HG02571 (cell line): ENCODE data around the gene CCDC50.

Source experiments
- ATAC-seq: cut with Tn5 transposase; IDR thresholded peaks from one replicate; pipeline ENCODE4 v1.9.1; 2021; ENCODE audit warnings: mild to moderate bottlenecking, moderate library complexity; ENCODE audit not compliant: unreplicated experiment

Gene CCDC50

GRCh38 chr3:191376516-191377141, 47.4 kb downstream of the CCDC50 start:
- no peak for ATAC-seq

GRCh38 chr3:191378142-191378812, 49.1 kb downstream of the CCDC50 start:
- ATAC-seq, result no peak

GRCh38 chr3:191379446-191379845, 50.3 kb downstream of the CCDC50 start:
- no peak for ATAC-seq

- no peak for ATAC-seq
Observed at GRCh38 chr3:191380001-191380400, 50.8 kb downstream of the CCDC50 start.

GRCh38 chr3:191381303-191381702, 52.1 kb downstream of the CCDC50 start:
- ATAC-seq, result no peak

GRCh38 chr3:191382661-191383060, 53.5 kb downstream of the CCDC50 start:
- no peak for ATAC-seq

- no peak for ATAC-seq
Observed at GRCh38 chr3:191383124-191383523, 53.9 kb downstream of the CCDC50 start.

- no peak for ATAC-seq
Observed at GRCh38 chr3:191385101-191385500, 55.9 kb downstream of the CCDC50 start.

- no peak for ATAC-seq
Observed at GRCh38 chr3:191387441-191388077, 58.4 kb downstream of the CCDC50 start.

- no peak for ATAC-seq
Observed at GRCh38 chr3:191388823-191389222, 59.6 kb downstream of the CCDC50 start.

- ATAC-seq, result no peak
Observed at GRCh38 chr3:191390580-191390979, 61.4 kb downstream of the CCDC50 start.

- no peak for ATAC-seq
Observed at GRCh38 chr3:191391861-191392808, 62.9 kb downstream of the CCDC50 start.

- no peak for ATAC-seq
Observed at GRCh38 chr3:191393146-191393545, 64.0 kb downstream of the CCDC50 start.

- no peak for ATAC-seq
Observed at GRCh38 chr3:191397771-191398170, 68.6 kb downstream of the CCDC50 start.

- no peak for ATAC-seq
Observed at GRCh38 chr3:191398607-191399006, 69.4 kb downstream of the CCDC50 start.

- no peak for ATAC-seq
Observed at GRCh38 chr3:191399918-191400317, 70.7 kb downstream of the CCDC50 start.

- ATAC-seq, result no peak
Observed at GRCh38 chr3:191401775-191402357, 72.7 kb downstream of the CCDC50 start.

GRCh38 chr3:191409791-191410359, 80.7 kb downstream of the CCDC50 start:
- no peak for ATAC-seq

GRCh38 chr3:191412759-191413158, 83.6 kb downstream of the CCDC50 start:
- no peak for ATAC-seq

- no peak for ATAC-seq
Observed at GRCh38 chr3:191414286-191414685, 85.1 kb downstream of the CCDC50 start.
